Activated CD4-positive, CD25-positive, alpha-beta regulatory T cell treated with anti-CD3 and anti-CD28 coated beads, Interleukin-2, amount 50 U/mL, for 16 hours (primary cell): ENCODE data around the gene FXR1.

ENCODE experiments used
- DNase-seq: peaks from one replicate; pipeline ENCODE4 v3.0.0-alpha.2; 2020; ENCODE audit warnings: low read depth, low spot score

The FXR1 gene

DNA sequence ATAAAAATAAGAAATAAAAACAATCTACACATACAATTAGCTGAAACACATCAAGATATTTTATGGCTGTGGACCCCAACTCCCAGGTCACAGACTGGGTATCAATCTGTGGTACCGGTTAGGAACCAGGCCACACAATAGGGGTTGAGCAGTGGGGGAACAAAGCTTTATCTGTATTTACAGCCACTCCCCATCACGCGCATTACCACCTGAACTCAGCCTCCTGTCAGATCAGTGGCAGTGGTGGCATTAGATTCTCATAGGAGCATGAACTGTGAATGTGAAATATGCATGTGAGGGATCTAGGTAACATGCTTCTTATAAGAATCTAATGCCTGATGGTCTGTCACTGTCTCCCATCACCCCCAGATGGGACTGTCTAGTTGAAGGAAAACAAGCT, 94.8 kb downstream of the FXR1 start:
- no peak for DNase-seq

- no peak for DNase-seq
Measured at GRCh38 chr3:181008796-181009195, 96.3 kb downstream of the FXR1 start.

DNA sequence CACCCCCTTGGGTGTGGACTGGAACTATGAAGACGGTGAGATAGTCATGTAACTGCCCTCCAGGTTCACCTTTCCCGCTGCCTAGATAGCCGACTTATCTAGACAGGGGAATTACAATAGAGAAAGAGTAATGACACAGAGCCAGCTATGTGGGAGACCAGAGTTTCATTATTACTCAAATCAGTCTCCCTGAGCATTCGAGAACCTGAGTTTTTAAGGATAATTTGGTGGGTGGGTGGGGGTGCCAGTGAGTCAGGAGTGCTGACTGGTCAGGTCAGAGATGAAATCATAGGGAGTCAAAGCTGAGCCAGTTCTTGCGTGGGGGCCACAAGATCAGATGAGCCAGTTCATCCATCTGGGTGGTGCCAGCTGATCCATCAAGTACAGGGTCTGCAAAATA, 96.8 kb downstream of the FXR1 start:
- no peak for DNase-seq

DNA sequence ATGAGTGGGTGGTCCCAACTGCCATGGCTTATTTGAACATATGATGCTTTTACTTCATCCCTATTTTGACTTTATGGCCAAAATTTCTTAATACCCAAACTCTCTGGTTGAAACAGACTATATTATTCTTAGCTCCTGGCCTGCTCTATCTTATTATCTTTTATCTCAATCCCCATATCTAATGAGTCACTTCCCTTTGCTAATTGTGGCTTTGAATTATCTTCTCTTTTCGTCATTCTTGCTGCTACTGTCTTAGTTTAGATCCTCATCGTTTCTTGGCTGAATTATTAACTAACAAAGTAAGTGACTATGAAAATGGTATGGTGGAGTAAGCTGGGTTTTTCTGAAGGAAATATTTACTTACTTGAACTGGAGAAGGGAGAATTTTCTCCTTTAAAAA, 105.2 kb downstream of the FXR1 start:
- DNase-seq = no peak

DNA sequence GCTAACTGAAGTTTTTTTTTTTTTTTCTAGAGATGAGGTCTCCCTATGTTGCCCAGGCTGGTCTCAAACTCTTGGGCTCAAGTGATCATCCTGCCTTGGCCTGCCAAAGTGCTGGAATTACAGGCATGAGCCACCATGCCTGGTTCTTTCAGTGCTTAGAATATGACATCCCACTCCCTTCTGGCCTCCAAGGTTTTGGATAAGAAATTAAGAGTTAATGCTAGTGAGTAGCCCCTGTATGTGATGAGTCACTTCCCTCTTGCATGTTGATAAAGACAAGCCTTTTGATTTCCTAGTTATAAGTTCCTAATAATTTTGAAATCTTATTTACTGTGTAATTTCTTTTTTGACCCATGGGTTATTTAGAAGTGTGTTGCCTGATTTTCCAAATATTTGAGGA, 112.7 kb downstream of the FXR1 start:
- no peak for DNase-seq

GRCh38 chr3:181030948-181031347, 118.5 kb downstream of the FXR1 start:
- no peak for DNase-seq
